Measurements from ENCODE around the gene DBP.

The DBP gene

GRCh38 chr19:48673436-48674100, 36.4 kb upstream of the DBP start:
- Histone ChIP-seq H3K9ac (ENCODE audit: low read length) (no peak overlapping the region), H4K20me1 (ENCODE audit: insufficient read depth, low read length) (no peaks in the 10 kb centered on the region), H3K4me3 (ENCODE audit: low read length) (no peak overlapping the region), H3K36me3 (replicated peaks; ENCODE audit: low read depth, low read length) (no peaks in the 10 kb centered on the region), H3K27me3 (ENCODE audit: low read depth, low read length) (no peaks in the 10 kb centered on the region), H2AFZ (ENCODE audit: low read depth, low read length) (no peak overlapping the region), H3K27ac (ENCODE audit: low read length) (no peak overlapping the region), H3K9me3 (ENCODE audit: insufficient read depth, low read length) (no peaks in the 10 kb centered on the region), H3K4me2 (ENCODE audit: low read length) (no peak overlapping the region), H3K79me2 (ENCODE audit: low read length) (no peaks in the 10 kb centered on the region), H3K4me1 (ENCODE audit: low read length) (peaks cover 5% of the 10 kb centered on the region)
- TF ChIP-seq EZH2phosphoT487 (IDR thresholded peaks at IDR 0.05; ENCODE audit: low read depth) (no peak), CTCF (IDR thresholded peaks at IDR 0.05; ENCODE audit: low read depth, low read length) (no peak)

GRCh38 chr19:48672994-48673393, 35.8 kb upstream of the DBP start, which contains the start of gene NTN5:
Gene NTN5, minus strand, starts transcription at chr19:48673017. Its CDS starts 2,031 bp downstream, at chr19:48670986.
- no peak within 1 kb of the TSS for H3K4me3 ChIP-seq (ENCODE audit: low read length)
- H3K79me2 ChIP-seq (ENCODE audit: low read length), result no peaks in the 10 kb centered on the region
- no peaks in the 10 kb centered on the region for H3K27me3 ChIP-seq (ENCODE audit: low read depth, low read length)
- no peak for TF ChIP-seq CTCF (IDR thresholded peaks at IDR 0.05; ENCODE audit: low read depth, low read length)
- no peak for TF ChIP-seq EZH2phosphoT487 (IDR thresholded peaks at IDR 0.05; ENCODE audit: low read depth)
- H3K27ac ChIP-seq (ENCODE audit: low read length), result no peak within 1 kb of the TSS
- H3K36me3 ChIP-seq (replicated peaks; ENCODE audit: low read depth, low read length), result no peaks in the 10 kb centered on the region
- H3K9ac ChIP-seq (ENCODE audit: low read length), result no peak within 1 kb of the TSS
- no peak within 1 kb of the TSS for H3K4me2 ChIP-seq (ENCODE audit: low read length)
- peaks cover 5% of the 10 kb centered on the region for H3K4me1 ChIP-seq (ENCODE audit: low read length)
- H3K9me3 ChIP-seq (ENCODE audit: insufficient read depth, low read length), result no peaks in the 10 kb centered on the region
- no peaks in the 10 kb centered on the region for H4K20me1 ChIP-seq (ENCODE audit: insufficient read depth, low read length)
- H2AFZ ChIP-seq (ENCODE audit: low read depth, low read length), result no peak within 1 kb of the TSS

GRCh38 chr19:48671446-48671995, 34.3 kb upstream of the DBP start:
- Histone ChIP-seq H3K27me3 (ENCODE audit: low read depth, low read length) (no peaks in the 10 kb centered on the region), H2AFZ (ENCODE audit: low read depth, low read length) (no peak overlapping the region), H3K79me2 (ENCODE audit: low read length) (no peaks in the 10 kb centered on the region), H3K27ac (ENCODE audit: low read length) (no peak overlapping the region), H3K4me3 (ENCODE audit: low read length) (no peak overlapping the region), H3K36me3 (replicated peaks; ENCODE audit: low read depth, low read length) (no peaks in the 10 kb centered on the region), H3K4me1 (ENCODE audit: low read length) (peaks cover 5% of the 10 kb centered on the region), H3K9me3 (ENCODE audit: insufficient read depth, low read length) (no peaks in the 10 kb centered on the region), H4K20me1 (ENCODE audit: insufficient read depth, low read length) (no peaks in the 10 kb centered on the region), H3K4me2 (ENCODE audit: low read length) (no peak overlapping the region), H3K9ac (ENCODE audit: low read length) (no peak overlapping the region)
- no peak for TF ChIP-seq EZH2phosphoT487 (IDR thresholded peaks at IDR 0.05; ENCODE audit: low read depth)
- no peak for TF ChIP-seq CTCF (IDR thresholded peaks at IDR 0.05; ENCODE audit: low read depth, low read length)

GRCh38 chr19:48670699-48671445, 33.7 kb upstream of the DBP start:
- no peaks in the 10 kb centered on the region for H3K36me3 ChIP-seq (replicated peaks; ENCODE audit: low read depth, low read length)
- no peaks in the 10 kb centered on the region for H3K79me2 ChIP-seq (ENCODE audit: low read length)
- no peak overlapping the region for H3K27ac ChIP-seq (ENCODE audit: low read length)
- H3K27me3 ChIP-seq (ENCODE audit: low read depth, low read length), result no peaks in the 10 kb centered on the region
- H3K4me1 ChIP-seq (ENCODE audit: low read length), result peaks cover 5% of the 10 kb centered on the region
- TF ChIP-seq EZH2phosphoT487 (IDR thresholded peaks at IDR 0.05; ENCODE audit: low read depth), result no peak
- no peak for TF ChIP-seq CTCF (IDR thresholded peaks at IDR 0.05; ENCODE audit: low read depth, low read length)
- H3K4me2 ChIP-seq (ENCODE audit: low read length), result no peak overlapping the region
- no peak overlapping the region for H3K4me3 ChIP-seq (ENCODE audit: low read length)
- H4K20me1 ChIP-seq (ENCODE audit: insufficient read depth, low read length), result no peaks in the 10 kb centered on the region
- H3K9me3 ChIP-seq (ENCODE audit: insufficient read depth, low read length), result no peaks in the 10 kb centered on the region
- no peak overlapping the region for H3K9ac ChIP-seq (ENCODE audit: low read length)
- no peak overlapping the region for H2AFZ ChIP-seq (ENCODE audit: low read depth, low read length)
